GM04504 (cell line): ENCODE measurements around the gene CERKL.
"Not testable (repeated sequence)": the region's sequence is repeated elsewhere in the genome, so short reads cannot be mapped to it uniquely, and the experiment has no call there.

Source experiments
- DNase-seq: peaks from one replicate; pipeline ENCODE4 v3.0.0-alpha.2; 2012; ENCODE audit warnings: low read depth

Gene CERKL, protein sequence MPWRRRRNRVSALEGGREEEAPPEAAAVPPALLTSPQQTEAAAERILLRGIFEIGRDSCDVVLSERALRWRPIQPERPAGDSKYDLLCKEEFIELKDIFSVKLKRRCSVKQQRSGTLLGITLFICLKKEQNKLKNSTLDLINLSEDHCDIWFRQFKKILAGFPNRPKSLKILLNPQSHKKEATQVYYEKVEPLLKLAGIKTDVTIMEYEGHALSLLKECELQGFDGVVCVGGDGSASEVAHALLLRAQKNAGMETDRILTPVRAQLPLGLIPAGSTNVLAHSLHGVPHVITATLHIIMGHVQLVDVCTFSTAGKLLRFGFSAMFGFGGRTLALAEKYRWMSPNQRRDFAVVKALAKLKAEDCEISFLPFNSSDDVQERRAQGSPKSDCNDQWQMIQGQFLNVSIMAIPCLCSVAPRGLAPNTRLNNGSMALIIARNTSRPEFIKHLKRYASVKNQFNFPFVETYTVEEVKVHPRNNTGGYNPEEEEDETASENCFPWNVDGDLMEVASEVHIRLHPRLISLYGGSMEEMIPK

GRCh38 chr2:181656450-181657291 is at the start of gene CERKL:
TSS of gene CERKL (minus strand) at chr2:181657105. CDS start at chr2:181657006, 99 bp downstream.
- no peak for DNase-seq

GRCh38 chr2:181702519-181702918 is 45.6 kb upstream of the CERKL start:
- not testable (repeated sequence) for DNase-seq

DNA sequence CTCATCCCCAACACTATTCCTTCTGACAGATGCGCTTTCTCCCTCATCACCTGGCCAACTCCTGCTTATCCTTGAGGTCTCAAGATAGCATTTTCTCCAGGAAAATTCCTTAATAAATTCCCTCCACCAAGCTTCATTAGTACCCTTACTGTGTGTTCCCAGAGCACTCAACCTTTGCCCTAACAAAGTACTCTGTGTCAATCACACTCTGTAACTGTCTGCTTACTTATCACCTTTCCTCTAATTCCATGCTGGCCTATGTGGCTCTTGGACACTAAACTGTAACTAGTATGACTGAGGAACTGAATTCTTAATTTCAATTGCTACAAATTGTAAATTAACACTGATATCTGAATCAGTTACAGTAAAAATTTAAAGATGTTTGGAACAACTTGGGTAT is 41.3 kb upstream of the CERKL start:
- DNase-seq, result no peak

GRCh38 chr2:181697571-181697970 is 40.7 kb upstream of the CERKL start:
- no peak for DNase-seq

- no peak for DNase-seq
Measured at GRCh38 chr2:181697126-181697525, 40.2 kb upstream of the CERKL start.

DNA sequence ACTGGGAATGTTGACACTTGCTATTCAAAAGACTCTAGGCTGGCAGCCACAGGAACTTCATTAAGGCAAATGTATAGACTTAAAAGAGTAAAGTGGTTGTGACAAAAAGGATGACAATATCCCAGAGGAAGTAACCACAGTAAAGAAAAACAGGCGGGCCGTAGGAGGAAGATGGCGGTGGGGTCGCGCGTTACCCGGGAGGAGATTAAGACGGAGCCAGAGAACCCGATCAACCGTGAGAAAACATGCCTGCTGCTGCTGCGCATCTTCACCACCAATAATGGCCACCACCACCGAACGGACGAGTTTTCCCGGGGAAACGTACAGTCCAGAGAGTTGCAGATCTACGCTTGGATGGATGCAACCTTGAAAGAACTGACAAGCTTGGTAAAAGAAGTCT is 37.4 kb upstream of the CERKL start:
- DNase-seq, result no peak

GRCh38 chr2:181690860-181691259 is 34.0 kb upstream of the CERKL start:
- DNase-seq, result no peak

- no peak for DNase-seq
Measured at GRCh38 chr2:181686576-181687185, 29.8 kb upstream of the CERKL start.

DNA sequence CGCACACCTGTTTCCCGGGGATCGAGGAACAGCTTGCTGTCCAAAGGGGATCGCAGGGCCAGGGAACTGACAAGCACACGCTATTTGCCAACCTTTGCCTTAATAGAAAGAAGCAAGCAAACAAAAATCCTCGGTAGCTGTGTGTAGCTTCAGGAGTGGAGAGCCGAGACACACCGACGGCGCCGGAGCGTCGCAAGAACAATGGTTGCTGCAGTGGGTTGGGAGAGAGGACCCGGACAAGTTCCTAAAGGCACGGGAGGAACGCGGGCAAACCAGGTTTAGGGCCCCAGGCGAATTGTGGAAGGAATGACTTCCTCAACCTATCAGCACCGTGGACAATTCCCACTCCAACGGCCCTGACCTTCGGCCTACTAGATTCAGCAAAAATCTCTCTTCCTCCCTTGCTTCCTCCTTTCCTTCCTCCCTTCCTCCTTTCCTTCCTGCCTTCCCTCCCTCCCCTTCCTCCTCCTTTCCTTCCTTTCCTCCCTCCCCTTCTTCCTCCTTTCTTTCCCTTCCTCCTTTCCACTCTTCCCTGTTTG is 28.3 kb upstream of the CERKL start:
- no peak for DNase-seq

GRCh38 chr2:181684454-181685149 is 27.7 kb upstream of the CERKL start:
- no peak for DNase-seq

GRCh38 chr2:181683518-181684453 is 26.9 kb upstream of the CERKL start:
- no peak for DNase-seq

DNA sequence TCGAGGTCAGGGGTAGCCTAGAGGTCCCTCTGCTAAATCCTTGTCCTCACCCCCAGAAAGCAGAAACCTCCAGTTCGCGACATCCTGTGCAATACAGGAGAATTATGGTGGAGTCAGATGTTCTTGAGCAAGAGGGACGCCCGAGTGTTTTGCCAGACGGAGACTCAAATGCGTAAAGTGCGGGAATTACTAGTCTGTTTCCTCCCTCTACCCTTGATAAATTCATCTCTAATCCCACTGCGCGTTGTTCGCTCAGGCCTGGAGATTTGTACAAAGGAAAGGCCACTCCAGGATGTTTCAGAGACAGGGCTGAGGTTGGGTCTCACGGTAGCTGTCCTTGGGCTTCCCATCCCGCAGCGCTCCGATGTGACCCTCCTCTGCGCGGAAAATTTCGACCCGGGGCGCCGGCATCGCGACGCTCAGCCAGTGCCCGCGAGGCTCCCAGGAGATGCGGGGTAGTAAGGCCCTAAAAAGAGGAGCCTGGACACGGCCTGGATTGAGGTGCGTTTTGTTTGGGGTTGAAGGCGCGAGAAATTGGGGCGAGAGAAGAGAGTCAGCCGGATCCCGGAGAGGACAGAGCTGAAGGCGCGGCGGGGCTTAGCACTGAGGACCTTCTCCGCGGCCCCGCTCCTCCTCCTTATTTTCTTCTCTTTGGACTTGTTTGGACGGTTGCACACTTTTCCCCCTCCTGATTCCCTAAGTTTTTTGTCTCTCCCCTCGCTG is 26.1 kb upstream of the CERKL start:
- DNase-seq, result no peak

DNA sequence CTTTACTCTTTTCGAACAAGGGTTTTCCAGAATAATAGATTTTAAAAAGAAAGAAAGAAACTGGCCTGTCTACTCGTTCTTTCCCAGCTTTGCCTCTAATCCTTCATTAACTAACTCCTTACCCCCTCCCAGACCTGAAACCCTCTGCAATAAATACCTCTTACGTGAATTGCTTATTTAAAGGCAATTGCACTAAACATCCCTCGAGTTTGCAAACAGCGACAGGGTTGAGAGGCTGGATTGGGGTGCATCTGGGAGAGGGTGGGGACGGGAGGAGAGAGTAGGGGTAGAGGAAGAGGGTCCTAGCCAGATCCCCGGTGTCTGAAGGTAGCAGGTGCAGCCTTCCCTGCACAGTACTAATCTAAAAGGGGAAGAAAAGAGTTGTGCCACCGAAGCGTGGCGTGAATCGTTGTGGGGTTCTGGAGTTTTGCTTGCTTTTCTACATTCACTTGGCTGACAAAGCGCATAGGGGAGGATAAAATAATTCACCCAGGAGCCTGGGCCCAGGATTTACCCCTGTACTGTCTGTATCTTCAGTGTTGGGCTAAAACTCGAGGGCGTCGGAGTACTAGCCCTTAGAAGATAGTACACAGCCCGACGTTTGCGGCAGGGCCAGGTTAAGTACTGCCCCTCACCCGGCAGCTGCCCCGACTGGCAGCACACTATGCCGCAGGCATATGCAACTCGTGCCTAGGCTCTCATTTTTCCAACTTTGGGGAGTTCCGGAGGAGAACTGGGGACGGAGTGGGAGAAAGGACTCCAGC is 25.3 kb upstream of the CERKL start:
- no peak for DNase-seq

- DNase-seq, result no peak
Measured at GRCh38 chr2:181680937-181681811, 24.3 kb upstream of the CERKL start.

DNA sequence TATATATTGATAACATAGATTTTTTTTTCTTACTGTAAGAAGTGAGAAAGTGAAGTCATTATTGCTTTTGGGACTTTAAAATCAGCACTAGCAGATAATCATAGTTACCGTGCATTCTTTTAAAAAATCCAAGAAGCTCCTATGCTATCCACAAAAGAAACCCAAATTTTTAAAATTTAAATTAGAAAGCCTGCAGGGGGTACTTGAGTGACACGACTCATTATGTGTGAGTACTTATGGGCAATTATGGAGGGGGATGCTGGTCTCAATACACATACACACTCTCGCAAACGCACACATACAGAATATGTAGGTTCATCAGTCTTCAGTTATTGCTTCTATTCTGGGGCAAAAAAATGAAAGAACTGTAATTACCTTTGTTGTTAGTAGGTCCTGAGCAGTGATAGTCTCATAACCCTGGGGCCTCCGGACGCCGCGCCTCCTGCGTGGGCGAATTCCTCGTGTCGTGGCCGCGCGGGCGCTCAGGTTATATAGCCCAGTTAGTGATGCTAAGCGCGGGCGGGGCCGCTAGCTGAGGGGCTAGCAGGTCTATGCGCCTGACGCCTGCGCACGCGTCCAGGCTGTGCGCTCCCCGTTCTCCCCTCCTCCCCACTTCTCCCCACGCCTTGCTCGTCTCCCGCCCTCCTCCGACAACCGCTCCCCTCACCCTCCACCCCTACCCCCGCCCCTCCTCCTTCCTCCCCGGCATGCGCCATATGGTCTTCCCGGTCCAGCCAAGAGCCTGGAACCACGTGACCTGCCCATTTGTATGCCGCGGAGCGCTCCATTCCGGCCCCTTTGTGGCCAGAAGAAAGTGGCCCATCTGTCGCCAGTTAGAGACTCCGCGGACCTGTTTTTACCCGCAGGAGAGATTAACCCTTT is 23.4 kb upstream of the CERKL start, which contains the start of gene NEUROD1:
Gene NEUROD1 (minus strand): TSS at position 463 of the 882 bp plus-strand sequence. CDS start 1,657 bp downstream, outside the sequence.
- no peak for DNase-seq

DNA sequence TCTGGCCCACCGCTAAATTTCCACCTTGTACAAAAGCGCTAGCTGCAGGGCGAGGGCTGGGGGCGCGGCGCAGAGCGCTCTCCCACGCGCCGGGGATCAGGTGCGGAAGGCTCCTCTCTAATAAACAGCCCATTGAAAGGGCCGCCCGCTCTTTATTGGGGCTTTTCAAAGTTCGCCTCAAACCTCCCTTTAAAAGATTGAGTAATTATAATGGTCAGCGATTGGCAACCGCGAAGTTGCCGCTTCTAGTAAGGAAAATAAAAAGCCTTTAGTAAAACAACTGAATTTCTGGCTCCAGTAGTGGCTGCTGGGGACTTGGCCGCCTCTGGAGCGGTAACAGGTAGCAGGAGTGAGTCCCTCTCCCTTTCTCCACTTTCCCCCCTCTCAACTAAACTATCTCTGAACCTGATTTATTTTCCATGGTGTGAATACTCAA is 22.7 kb upstream of the CERKL start:
- DNase-seq, result no peak
